Ramos (cell line): ENCODE results near the gene CEP290.
"Not testable (repeated sequence)": the region's sequence is repeated elsewhere in the genome, so short reads cannot be mapped to it uniquely, and the experiment has no call there.

Source experiments
- in situ Hi-C: fragments of 300-500 bp; cut with MboI; formaldehyde crosslinking; loops from one replicate; pipeline ENCODE4 v1.14.3; 2022; ENCODE audit warnings: low sequenced_read_pairs; ENCODE audit not compliant: unreplicated experiment

Gene CEP290

GRCh38 chr12:88144546-88145468, 2.9 kb upstream of the CEP290 start:
- in situ Hi-C loops: no loop called here

DNA sequence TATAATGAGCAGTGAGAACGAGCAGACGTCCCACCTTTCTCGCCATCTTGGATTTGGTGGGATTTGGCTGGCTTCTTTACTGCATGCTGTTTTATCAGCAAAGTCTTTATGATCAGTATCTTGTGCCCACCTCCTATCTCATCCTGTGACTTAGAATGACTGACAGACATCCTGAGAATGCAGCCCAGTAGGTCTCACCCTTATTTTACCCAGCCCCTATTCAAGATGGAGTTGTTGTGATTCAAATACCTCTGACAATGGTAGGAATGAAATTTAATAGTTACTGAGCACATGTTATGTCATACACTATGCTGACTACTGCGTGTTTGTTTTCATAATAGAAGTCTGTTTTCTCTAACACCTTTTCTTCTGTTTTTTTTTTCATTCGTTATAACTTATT, 2.1 kb upstream of the CEP290 start:
- in situ Hi-C loops: no loop called here

DNA sequence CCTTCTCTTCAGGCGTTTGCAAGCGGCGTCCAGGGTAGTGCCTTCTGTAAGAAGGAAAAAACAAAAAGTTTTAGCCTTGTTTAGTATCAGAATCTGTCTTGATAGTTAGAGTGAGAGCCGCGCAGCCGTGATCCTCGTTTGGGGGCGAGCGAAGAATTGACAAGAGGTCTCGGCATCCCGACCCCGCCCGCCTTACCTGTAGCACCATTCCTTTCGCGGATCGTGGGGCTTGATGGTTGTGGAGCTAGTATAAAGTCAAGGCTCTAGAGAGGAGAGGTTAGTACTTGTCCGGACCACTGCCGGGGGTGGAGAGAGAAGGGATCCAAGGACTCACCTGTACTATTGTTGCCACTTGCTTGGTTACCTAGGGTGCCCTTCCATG, 713 bp upstream of the CEP290 start:
- in situ Hi-C loops: no loop called here

DNA sequence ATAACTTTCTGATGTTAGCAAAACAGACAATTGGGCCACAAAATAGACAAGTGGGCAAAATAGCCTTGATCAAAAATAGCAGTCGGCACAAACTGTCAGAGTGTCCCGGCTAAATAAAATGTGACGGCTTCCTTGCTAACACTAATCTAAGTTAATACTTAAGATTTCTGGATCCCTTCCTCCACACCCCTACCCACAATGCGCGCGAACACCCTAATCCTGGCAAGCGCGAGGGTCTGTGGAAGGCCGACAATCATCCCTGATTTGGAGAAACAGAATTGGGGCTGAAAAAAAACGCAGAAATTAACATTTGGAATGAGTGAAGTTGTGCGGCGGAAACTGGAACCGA, 489 bp downstream of the CEP290 start:
- in situ Hi-C loops: no loop called here

- in situ Hi-C loops: not testable (repeated sequence)
Observed at GRCh38 chr12:88139711-88140110, 2.2 kb downstream of the CEP290 start.

GRCh38 chr12:88133181-88133580, 8.7 kb downstream of the CEP290 start:
- in situ Hi-C loops: not testable (repeated sequence)

DNA sequence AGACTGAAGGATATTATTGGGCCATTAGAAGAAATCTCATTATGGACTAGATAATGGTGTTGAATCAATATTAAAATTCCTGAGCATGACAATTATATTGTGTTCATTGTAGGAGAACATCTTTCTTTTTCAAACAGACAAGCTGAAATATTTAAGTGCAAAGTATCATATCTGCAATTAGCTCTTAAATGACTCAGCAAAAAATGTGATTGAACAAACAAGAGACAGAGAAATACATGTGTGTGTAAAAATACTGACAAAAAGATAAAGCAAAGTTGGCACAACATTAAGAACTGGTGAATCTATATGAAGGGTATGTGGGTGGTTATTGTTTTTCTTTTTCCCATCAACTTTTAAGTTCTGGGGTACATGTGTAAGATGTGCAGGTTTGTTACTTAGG, 9.5 kb downstream of the CEP290 start:
- in situ Hi-C loops: no loop called here

GRCh38 chr12:88127855-88128254, 14.0 kb downstream of the CEP290 start:
- in situ Hi-C loops: no loop called here

- in situ Hi-C loops: no loop called here
Observed at GRCh38 chr12:88127099-88127498, 14.8 kb downstream of the CEP290 start.

- in situ Hi-C loops: no loop called here
Observed at GRCh38 chr12:88122666-88123065, 19.2 kb downstream of the CEP290 start.

GRCh38 chr12:88113871-88114270, 28.0 kb downstream of the CEP290 start:
- in situ Hi-C loops: no loop called here

GRCh38 chr12:88111074-88111652, 30.7 kb downstream of the CEP290 start:
- in situ Hi-C loops: no loop called here

- in situ Hi-C loops: no loop called here
Observed at GRCh38 chr12:88108021-88108420, 33.9 kb downstream of the CEP290 start.

- in situ Hi-C loops: no loop called here
Observed at GRCh38 chr12:88093573-88093972, 48.3 kb downstream of the CEP290 start.

GRCh38 chr12:88092771-88093170, 49.1 kb downstream of the CEP290 start:
- in situ Hi-C loops: no loop called here

GRCh38 chr12:88084210-88084609, 57.7 kb downstream of the CEP290 start:
- in situ Hi-C loops: no loop called here

- in situ Hi-C loops: no loop called here
Observed at GRCh38 chr12:88083634-88084033, 58.3 kb downstream of the CEP290 start.

DNA sequence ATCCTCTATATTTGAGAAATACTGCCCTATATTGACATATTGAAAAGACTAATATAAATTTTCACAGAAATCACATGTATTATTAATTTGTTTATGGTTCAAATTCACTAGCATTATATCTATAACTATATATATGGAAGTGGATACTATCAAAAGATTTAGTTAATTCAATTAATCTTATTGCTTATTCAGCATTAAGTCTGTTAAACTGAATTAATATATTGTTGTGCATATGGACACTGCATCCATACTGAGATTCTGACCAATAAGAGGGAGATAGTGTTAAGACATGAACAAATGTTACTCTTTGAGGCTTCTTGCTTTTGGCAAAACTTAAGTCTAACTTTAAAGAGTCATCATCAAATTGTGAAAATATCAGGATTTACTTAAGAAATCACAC, 60.6 kb downstream of the CEP290 start:
- in situ Hi-C loops: no loop called here

GRCh38 chr12:88067301-88067700, 74.6 kb downstream of the CEP290 start:
- in situ Hi-C loops: no loop called here

- in situ Hi-C loops: no loop called here
Observed at GRCh38 chr12:88063375-88063774, 78.5 kb downstream of the CEP290 start.

DNA sequence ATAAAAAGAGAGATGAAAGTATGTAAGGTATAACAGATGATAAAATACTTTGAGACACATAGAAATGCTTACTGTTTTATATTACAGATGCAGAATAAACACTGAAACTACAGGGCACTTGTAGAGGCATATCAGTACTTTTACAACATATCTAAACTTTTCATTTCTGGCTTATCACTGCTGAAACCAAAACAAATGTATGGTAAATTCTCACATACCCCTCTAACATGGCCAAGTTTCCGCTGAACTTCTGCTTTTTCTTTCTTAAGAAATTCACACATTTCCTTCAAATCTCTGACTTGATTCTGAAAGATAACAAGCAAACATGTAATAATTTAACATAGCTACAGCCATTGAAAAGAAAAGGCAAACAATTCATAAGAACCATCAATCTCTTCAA, 79.4 kb downstream of the CEP290 start:
- in situ Hi-C loops: no loop called here

GRCh38 chr12:88058719-88059077, 83.2 kb downstream of the CEP290 start:
- in situ Hi-C loops: no loop called here
